GM19468 (cell line): ENCODE results near the gene CCDC141.
A peak's percentile ranks its signal among the peaks of the same experiment; 100 is the strongest.

ENCODE experiments used
- ATAC-seq: cut with Tn5 transposase; IDR thresholded peaks from one replicate; pipeline ENCODE4 v1.9.1; 2021; ENCODE audit warnings: mild to moderate bottlenecking, moderate library complexity, moderate number of reproducible peaks; ENCODE audit not compliant: unreplicated experiment; ENCODE audit errors: extremely low read depth

Gene CCDC141

DNA sequence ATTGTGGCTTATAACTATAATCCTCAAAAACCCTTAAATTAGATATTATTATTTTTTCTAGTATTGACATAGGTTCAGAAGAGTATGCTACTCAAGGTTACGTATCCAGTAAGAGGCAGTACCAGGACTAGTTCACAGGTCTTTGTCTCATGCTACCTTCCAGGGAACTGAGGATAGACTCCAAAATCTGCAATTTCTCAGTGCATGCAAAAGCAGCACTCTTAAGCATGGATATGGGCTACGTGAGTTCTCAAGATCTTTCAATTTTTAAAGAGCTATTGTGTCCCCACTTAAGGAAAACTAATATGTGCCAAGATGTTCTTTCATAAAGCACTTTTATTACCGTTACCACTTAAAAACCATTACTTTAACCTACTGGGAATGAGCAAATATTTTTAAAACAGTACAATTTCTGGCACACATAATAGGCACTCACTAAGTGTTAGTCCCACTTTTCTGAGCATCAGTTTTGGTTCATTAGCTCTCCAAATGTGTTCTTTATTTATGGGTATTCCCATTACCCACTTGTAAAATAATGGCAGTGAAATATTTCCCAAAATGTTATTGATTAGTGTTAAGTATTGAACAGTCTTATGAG, 128.9 kb downstream of the CCDC141 start:
- no peak for ATAC-seq

DNA sequence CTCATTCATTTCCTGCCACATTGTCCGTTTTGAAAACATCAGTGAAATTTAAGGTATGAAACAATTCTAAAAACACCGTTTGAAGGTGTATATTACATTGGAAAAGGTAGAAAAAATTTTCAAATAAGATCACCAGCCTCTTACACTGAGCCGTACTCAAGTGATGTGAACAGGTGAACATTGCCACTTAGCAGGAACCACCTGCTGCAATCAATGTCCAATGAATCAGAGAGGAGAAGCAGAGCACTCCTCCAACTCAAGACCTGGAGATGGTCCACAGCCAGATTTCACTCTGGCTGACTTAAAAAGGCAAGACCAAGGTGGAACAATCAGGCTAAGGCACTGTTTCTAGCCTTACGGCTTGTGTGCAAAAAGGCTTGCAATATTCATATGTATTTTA, 132.4 kb downstream of the CCDC141 start:
- ATAC-seq, result no peak

DNA sequence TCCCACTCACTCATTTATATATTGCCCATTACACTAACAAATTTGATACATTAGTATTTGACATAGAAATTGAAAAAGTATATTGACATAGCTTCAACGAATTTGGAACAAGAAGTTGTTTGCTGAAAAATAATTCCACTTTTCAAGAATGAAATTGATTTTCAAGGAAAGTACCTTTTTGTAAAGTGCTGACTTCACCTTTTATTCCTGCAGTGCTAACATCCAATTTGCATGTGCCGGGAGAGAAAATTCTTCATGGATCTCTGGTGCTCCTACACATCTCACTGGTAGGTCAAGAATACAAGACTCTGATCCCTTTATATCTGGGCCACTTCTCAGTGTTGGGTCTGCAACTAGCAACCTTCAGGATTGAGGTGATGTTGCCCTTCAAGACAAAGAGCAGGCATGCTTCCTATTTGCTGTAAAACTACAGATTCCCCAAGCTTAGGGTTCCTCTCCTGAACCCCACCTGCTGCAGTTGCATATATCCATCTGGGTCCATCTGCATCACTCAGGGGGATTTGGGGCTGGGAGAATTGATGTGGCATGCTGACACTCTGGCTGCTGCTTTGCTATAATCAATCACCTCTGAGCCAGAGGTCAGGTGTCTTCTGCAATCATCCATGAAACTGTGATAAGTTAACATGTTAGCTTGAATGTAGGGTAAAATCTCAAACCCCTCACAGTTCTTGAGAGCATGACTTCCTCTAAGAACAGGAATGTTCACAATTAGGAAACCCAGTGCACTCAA, 134.3 kb downstream of the CCDC141 start:
- no peak for ATAC-seq

DNA sequence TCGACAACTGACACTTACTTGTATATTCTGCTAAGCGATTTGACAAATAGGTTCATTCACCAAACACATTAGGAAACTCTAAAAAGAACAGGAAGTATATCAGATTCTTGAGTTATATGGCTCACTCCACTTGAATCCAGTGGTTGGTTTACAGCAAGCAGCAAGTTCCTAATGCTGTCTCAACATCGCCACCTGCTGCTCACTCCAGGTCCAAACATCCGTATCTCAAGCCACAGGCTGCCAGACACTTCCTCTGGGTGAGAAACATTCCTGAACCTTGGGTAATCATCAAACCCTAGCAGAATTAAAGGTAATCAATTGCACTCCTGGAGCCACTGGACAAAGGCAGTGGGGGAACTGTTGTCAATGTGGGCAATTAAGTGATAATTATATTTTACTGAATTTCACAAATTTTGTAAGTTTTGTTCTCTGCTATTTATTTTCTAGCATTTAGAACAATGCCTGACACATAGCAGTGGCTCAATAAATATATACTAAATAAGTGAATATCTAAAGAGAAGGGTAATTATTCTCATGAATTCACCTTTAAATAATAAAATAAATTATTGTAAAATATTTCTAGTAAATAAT, 135.6 kb downstream of the CCDC141 start:
- ATAC-seq, result peak; percentile 73

DNA sequence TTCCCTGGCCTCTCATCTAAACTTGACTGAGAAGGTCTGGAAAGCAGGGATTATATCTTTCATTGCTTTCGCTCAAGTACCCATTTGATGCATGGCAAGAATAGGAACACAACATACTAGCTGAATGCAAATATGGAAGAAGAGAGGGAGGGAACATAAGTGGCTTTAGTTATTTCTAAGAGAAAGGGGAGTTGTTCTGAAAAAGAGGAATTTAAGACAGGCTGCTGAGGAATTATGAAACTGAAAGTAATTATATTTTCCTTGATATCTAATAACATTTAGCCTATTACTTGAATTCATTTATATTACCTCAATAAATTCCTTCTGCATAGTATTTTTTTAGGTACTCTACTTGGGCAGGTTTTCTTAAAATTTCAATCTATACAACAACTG, 136.9 kb downstream of the CCDC141 start:
- no peak for ATAC-seq

DNA sequence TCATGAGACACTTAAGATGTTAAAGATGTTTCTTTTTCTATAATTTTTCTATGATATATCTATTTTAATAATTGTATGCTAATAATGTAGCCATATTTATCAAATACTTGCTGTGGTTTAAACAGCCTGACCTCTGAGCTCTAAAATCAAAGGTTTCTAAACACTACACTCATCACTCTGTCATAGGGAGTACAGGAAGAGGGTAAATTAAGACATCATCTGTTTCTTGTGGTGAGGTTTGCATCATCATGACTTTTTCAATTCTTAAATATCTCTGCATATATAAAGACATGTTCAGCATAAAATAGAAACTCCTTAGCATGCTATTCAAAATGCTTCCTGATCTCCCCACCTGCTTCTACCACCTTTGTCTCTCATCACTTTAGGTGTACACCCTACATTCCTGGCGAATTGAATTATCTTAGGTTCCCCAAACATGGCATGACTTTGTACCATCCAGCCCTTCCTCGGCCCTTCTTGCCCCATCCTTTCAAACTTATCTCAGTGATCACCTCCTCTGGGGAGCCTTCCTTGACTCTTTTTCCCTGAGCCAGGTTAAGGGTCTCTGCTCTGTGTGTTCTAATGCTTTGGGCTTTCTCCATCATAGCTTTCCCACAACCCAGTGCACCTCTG, 137.4 kb downstream of the CCDC141 start:
- no peak for ATAC-seq

DNA sequence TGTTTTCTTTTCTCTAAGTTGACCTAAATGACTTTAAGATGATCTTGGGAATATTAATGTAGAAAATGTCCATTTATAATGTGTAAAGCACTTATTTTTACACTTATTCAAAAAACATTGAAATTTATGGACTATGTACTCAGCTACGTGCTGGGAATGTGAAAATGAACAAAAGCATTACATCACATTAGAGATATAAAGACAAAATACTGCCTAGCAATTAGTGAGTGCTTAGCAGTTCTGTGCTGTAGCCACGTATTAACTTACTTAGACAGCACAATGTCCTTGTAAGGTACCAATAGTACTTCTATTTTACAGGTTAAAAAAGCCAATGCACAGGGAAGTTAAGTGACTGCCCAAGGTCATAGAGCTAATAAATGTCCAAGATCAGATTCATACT, 138.9 kb downstream of the CCDC141 start:
- ATAC-seq, result no peak

DNA sequence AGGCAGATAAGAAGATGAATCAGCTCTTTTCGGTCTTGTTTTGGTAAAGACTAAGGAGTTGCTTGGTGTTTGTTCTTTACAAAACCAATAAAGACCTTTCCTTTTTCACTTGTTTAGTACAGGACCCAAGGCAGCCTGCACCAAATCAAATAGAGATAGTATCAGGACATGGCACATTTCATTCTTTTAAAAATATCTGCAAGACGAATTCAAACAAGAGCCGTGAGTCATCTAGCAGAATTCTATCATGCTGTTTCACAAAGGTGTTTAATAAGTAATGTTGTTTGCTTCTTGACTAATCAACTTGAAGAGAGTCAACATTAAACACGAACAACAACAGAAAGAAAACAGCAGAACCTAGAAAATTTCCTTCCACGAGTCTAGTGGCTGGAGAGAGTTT, 139.9 kb downstream of the CCDC141 start:
- ATAC-seq, result no peak

DNA sequence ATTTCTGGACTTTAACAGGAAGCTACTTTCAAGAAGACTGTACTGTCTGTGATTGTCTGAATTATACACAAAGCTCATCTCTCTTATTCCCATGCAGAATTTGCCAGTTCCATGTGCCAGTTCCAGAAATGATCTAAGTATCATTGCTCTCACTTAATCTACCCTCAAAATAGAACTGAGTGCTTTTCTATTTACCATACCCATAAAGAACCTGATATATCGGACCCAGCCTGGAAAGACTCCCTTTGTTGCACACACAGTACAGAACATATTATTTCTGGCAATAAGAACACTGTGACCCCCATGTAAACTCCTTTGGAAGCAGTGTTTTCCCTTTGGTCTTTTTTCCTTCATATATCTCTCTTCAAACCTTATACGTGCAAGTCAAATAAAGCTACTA, 140.4 kb downstream of the CCDC141 start:
- no peak for ATAC-seq

DNA sequence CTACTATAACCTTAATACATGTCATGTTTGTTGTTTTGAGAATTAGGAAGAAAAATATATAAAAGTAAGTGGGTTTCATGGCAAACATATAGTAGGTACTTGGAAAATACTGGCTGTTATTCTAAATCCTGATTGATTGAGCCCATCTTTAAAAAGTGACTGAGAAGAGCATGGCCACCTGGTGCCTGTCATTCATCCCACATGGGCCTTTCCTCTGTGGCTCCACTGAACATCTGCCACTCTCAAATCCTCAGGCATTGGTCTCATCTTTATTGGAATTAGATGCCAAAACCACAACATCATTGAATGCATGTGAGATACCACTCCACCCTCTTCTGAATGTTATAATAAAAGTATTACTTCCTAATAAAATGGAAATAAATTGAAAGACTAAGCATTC, 141.1 kb downstream of the CCDC141 start:
- no peak for ATAC-seq

DNA sequence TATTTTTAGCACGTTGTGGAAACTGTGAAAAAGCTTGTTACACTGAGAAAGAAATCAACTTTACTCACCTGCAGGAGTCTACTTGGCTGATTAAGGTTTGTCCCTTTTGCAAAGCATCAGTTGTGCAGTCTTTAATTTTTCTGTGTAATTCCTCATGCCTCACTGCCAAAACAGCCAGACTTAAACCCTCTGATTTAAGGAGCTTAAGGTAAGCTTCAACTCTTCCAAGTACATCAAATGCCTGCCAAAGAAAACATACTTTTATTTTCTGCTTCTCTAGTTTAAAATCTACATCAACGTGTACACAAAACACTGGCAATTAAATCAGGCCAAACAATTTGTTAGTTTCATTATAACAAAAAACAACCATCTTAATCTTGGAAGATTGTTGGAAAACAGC, 144.7 kb downstream of the CCDC141 start:
- no peak for ATAC-seq

DNA sequence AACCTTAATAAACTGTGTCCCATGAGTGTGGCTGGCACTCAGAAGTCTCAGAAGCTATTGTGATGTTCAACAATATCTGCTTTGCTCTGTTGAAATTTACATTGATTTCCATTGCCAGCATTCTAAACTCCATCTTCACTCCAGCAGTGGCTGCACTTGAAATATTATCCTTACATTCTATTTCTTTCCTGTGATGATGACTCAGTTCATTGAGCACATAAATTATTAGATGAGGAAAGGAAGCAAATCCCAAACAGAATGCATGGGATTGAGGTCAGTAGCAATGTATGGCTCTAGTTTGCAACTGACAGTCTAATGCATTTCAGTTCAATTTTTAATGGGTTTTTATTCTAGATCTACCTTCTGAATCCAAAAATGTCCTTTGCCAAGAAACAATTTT, 150.3 kb downstream of the CCDC141 start:
- no peak for ATAC-seq

DNA sequence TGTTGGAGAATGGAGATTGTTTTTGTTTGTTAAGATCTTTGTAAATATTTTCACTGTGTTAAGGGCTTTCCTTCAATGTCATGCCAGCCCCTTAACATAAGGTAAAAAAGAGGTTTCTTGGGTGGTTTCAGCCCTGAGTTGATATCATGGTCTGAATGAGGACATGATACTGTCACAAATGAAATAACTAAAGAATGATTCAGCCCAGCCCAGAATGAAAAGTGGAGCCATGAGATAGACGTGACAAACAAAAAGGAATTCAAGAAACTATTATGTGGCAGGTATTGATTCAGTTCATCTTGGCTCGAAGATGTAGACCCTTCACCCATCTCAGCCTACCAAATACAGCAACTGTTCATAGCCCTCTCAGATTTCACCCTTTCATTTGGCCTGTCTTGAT, 154.1 kb downstream of the CCDC141 start:
- ATAC-seq, result no peak

DNA sequence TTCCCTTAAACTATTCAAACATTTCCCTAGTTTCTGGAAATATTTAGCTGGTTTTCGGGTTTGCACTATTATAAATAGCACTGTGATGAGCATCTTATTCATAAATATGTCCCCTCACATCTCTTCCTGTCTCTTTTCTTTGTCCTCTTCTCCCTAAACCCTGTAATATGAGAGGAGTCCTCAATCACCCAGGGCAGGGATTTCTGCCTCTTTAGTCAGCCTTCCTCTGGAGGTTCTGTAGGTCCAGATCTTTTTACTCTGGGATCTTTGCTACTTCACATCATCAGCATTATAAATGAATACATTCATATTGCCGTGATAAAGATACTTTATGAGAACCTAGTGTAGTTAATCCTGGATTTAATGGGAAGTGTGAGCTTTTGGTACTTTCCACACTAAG, 154.8 kb downstream of the CCDC141 start:
- ATAC-seq, result no peak

DNA sequence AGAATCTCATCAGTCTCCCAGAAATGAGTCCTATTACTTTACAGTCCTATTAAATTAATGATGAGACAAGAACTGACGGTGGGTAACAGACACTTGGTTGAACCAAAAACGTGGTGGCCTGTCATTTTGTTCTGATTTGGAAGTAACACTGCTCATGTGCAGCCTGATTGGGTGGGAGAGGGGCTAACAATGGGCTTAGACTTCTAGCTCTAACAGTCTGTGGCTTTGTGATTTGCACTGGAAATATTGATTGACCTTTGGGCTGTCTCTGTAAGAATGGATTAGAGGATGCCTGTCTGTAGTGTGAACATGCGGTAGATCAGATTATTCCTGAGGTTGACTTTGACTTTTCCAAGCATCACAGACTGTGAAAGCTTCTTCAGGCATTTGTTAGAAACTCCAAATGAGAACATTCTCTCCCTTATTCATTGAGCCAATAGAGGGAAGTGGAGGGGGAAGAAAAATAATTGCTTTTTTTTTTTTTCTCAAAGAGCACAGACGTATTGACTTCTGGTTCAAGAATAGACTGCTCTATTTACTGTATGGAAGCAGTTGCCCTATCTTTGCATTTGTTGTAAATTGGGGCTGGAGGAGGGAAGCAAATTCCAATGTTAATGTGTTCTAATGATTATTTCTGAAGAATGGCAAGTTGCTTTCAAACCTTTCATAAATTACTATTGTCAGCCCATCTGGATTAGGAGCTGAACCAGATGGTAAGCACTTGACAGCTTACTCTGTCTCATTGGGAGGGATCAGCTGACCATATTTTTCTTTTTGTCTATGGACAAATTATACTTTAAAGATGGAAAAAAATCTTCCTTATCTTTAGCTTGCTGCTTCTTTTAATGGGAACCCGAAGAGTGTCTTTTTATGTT, 156.9 kb downstream of the CCDC141 start:
- no peak for ATAC-seq

DNA sequence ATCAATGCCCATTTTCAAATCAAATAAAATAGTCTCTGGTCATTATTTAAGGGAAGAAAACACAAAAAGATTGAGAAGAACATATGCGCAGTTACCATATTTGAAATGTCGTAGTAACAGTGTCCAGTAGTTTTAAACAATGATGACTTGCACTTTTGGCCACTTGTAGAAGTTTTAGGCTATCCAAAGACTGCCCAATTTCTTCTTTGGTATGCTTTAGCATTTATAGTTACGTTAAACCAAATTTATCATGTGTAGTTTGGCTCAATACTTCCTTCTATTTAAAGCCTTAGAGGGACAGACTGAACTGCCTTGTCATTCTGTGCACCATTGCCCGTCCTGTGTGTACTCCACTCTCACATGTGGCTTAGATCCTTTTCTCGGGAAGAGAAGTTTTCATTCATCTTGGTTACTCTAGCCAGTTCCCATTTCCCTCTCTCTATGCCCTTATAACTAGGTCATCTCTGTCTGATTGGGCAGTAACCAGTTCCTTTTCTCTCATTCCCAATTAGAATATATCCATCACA, 157.9 kb downstream of the CCDC141 start:
- no peak for ATAC-seq

DNA sequence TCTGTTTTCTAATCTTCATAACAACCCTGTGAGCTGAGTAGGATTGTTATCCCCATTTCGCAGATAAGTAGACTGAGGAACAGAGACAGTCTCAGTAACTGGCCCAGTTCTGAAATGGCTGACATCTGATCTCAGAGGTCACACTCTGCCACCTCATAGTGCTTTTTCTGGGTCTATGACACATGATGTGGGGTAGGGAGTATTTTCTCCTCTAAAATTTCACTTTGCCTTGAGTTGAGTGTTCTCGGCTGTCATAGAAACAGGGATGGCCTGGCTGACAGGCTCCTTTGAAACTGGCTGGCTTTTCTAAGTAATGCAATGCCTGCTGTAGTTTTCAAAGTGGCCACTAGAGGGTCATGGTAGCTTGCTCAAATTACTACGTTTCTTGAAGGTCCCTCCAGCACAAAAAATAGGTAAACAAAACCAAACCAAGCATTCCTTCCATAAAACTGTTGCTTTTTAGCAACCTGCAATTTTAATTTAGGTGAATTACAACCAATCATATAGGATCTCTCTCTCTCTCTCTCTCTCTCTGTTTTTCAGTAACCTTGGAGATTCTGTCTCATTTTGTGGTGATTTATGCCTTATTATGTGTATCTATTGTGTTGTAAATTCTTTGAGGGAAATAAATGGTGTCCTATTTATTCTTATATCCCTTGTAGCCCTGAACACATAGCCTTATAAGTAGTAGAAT, 158.5 kb downstream of the CCDC141 start:
- no peak for ATAC-seq

DNA sequence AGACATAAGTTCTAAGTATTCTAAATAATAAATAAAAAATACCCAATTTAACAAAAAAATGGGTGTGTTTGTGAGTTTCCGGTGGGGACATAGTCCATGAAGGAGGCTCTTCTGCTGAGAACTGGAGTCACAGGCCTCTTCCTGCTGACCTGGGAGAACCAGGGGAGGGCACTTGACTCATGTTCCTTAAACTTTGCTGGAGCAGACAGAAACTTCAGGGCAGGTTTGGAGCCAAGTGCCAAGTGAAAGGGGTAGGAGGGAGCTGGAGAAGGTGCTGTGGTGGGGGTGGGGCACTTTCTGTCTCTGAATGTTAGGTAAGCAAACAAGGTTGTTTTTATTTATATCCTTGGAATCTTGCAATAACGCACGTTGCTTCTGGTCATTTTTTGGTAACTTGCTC, 163.9 kb downstream of the CCDC141 start:
- ATAC-seq, result no peak

DNA sequence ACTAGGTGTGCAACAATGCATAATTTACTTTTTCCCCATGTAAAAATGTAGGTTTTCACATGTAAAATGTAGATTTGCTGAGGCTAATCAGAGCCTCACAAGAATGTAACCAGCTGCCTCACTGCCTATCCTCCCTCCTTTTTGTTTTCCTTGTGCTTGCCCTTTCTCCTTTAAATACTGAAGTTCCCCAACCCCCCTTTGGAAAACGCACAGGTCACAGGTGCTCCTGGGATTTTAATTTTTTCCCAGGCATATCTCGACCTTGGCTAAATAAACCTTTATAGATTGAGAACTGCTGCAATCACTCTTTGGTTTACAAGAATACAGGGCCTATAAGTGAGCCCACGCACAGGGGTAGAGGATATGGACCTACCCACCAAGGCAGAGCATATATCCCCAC, 165.5 kb downstream of the CCDC141 start:
- ATAC-seq, result no peak
